ES-I3 (cell line): ENCODE data around the gene GFOD1.
"Not testable (repeated sequence)": the region's sequence is repeated elsewhere in the genome, so short reads cannot be mapped to it uniquely, and the experiment has no call there.

ENCODE experiments used
- H3K36me3 ChIP-seq: 2 replicates; pipeline ENCODE4 v1.6.1; 2013; ENCODE audit warnings: mild to moderate bottlenecking, low read length, control low read depth, moderate library complexity; ENCODE audit not compliant: insufficient read depth
- H3K4me1 ChIP-seq: 2 replicates; pipeline ENCODE4 v1.6.1; 2013; ENCODE audit warnings: mild to moderate bottlenecking, control low read depth, low read length; ENCODE audit not compliant: insufficient read depth
- H3K9ac ChIP-seq: 2 replicates; pipeline ENCODE4 v1.6.1; 2013; ENCODE audit warnings: low read depth, mild to moderate bottlenecking, low read length, moderate library complexity
- H3K9me3 ChIP-seq: 2 replicates; pipeline ENCODE4 v1.6.1; 2013; ENCODE audit warnings: mild to moderate bottlenecking, low read length, moderate library complexity; ENCODE audit not compliant: control insufficient read depth, insufficient read depth

GFOD1 gene

GRCh38 chr6:13454286-13455221 is 32.8 kb downstream of the GFOD1 start:
- no peaks in the 10 kb centered on the region for H3K4me1 ChIP-seq
- H3K36me3 ChIP-seq, result no peaks in the 10 kb centered on the region
- no peak overlapping the region for H3K9ac ChIP-seq
- H3K9me3 ChIP-seq, result peaks cover 3% of the 10 kb centered on the region; the same call in 1 of the 2 replicates

- Histone ChIP-seq H3K9ac (no peak overlapping the region), H3K36me3 (no peaks in the 10 kb centered on the region), H3K4me1 (no peaks in the 10 kb centered on the region), H3K9me3 (peaks cover 3% of the 10 kb centered on the region; the same call in 1 of the 2 replicates)
Measured at GRCh38 chr6:13453771-13454251, 33.6 kb downstream of the GFOD1 start.

GRCh38 chr6:13453153-13453552 is 34.2 kb downstream of the GFOD1 start:
- Histone ChIP-seq H3K36me3 (no peaks in the 10 kb centered on the region), H3K4me1 (no peaks in the 10 kb centered on the region), H3K9ac (no peak overlapping the region), H3K9me3 (peaks cover 3% of the 10 kb centered on the region; the same call in 1 of the 2 replicates)

GRCh38 chr6:13452346-13453117 is 34.9 kb downstream of the GFOD1 start:
- no peaks in the 10 kb centered on the region for H3K4me1 ChIP-seq

GRCh38 chr6:13451181-13451895 is 36.1 kb downstream of the GFOD1 start:
- no peaks in the 10 kb centered on the region for H3K36me3 ChIP-seq
- H3K4me1 ChIP-seq, result no peaks in the 10 kb centered on the region
- H3K9me3 ChIP-seq, result peaks cover 3% of the 10 kb centered on the region; the same call in 1 of the 2 replicates
- H3K9ac ChIP-seq, result no peak overlapping the region

More at GRCh38 chr6:13452346-13453117, 34.9 kb downstream of the GFOD1 start:
- Histone ChIP-seq H3K36me3 (no peaks in the 10 kb centered on the region), H3K9me3 (peaks cover 3% of the 10 kb centered on the region; the same call in 1 of the 2 replicates), H3K9ac (no peak overlapping the region)

- Histone ChIP-seq H3K9ac (no peak overlapping the region), H3K36me3 (no peaks in the 10 kb centered on the region), H3K9me3 (peaks cover 3% of the 10 kb centered on the region; the same call in 1 of the 2 replicates), H3K4me1 (no peaks in the 10 kb centered on the region)
Measured at GRCh38 chr6:13450628-13451027, 36.8 kb downstream of the GFOD1 start.

GRCh38 chr6:13447949-13448724 is 39.3 kb downstream of the GFOD1 start:
- Histone ChIP-seq H3K9me3 (peaks cover 3% of the 10 kb centered on the region; the same call in 1 of the 2 replicates), H3K36me3 (no peaks in the 10 kb centered on the region)

GRCh38 chr6:13446381-13446780 is 41.0 kb downstream of the GFOD1 start:
- Histone ChIP-seq H3K9me3 (peaks cover 3% of the 10 kb centered on the region; the same call in 1 of the 2 replicates), H3K4me1 (peaks cover 6% of the 10 kb centered on the region), H3K36me3 (no peaks in the 10 kb centered on the region), H3K9ac (no peak overlapping the region)

More at GRCh38 chr6:13447949-13448724, 39.3 kb downstream of the GFOD1 start:
- peaks cover 6% of the 10 kb centered on the region for H3K4me1 ChIP-seq
- no peak overlapping the region for H3K9ac ChIP-seq

- Histone ChIP-seq H3K9me3 (peaks cover 3% of the 10 kb centered on the region; the same call in 1 of the 2 replicates), H3K4me1 (peaks cover 6% of the 10 kb centered on the region), H3K9ac (no peak overlapping the region), H3K36me3 (no peaks in the 10 kb centered on the region)
Measured at GRCh38 chr6:13445744-13446115, 41.7 kb downstream of the GFOD1 start.

- no peak overlapping the region for H3K9ac ChIP-seq
- H3K4me1 ChIP-seq, result peaks cover 6% of the 10 kb centered on the region
- peaks cover 1% of the 10 kb centered on the region; the same call in 1 of the 2 replicates for H3K9me3 ChIP-seq
- no peaks in the 10 kb centered on the region for H3K36me3 ChIP-seq
Measured at GRCh38 chr6:13445005-13445743, 42.2 kb downstream of the GFOD1 start.

GRCh38 chr6:13444604-13445003 is 42.8 kb downstream of the GFOD1 start:
- peaks cover 6% of the 10 kb centered on the region for H3K4me1 ChIP-seq
- no peaks in the 10 kb centered on the region for H3K9me3 ChIP-seq
- no peak overlapping the region for H3K9ac ChIP-seq
- no peaks in the 10 kb centered on the region for H3K36me3 ChIP-seq

- H3K9ac ChIP-seq, H3K4me1 ChIP-seq, H3K36me3 ChIP-seq, H3K9me3 ChIP-seq: not testable (repeated sequence)
Measured at GRCh38 chr6:13443978-13444377, 43.4 kb downstream of the GFOD1 start.

GRCh38 chr6:13441778-13442177 is 45.6 kb downstream of the GFOD1 start:
- Histone ChIP-seq H3K9ac (no peak overlapping the region), H3K36me3 (no peaks in the 10 kb centered on the region; the same call in 1 of the 2 replicates), H3K4me1 (peaks cover 6% of the 10 kb centered on the region)

More at GRCh38 chr6:13441778-13442177, 45.6 kb downstream of the GFOD1 start:
- no peaks in the 10 kb centered on the region for H3K9me3 ChIP-seq
